Measurements from ENCODE around the gene SMARCD1.

The SMARCD1 gene

GRCh38 chr12:50105913-50106450 lies 20.8 kb downstream of the SMARCD1 start:
- DNase-seq: no peak

GRCh38 chr12:50106907-50107306 lies 21.8 kb downstream of the SMARCD1 start:
- no peak for DNase-seq

GRCh38 chr12:50107416-50108268 lies 22.5 kb downstream of the SMARCD1 start:
- DNase-seq: no peak

GRCh38 chr12:50109319-50109718 lies 24.2 kb downstream of the SMARCD1 start:
- DNase-seq: no peak

- peak; percentile 32 for DNase-seq
Measured at GRCh38 chr12:50110127-50110761, 25.1 kb downstream of the SMARCD1 start.

- DNase-seq: no peak
Measured at GRCh38 chr12:50110762-50111351, 25.7 kb downstream of the SMARCD1 start.

- DNase-seq: no peak
Measured at GRCh38 chr12:50111395-50111692, 26.2 kb downstream of the SMARCD1 start.

GRCh38 chr12:50111693-50112455 lies 26.7 kb downstream of the SMARCD1 start, which contains the start of gene COX14:
TSS of gene COX14 (plus strand) at chr12:50112236. CDS start at chr12:50120044, 7,808 bp downstream.
- DNase-seq: peak; percentile 100

GRCh38 chr12:50112456-50113218 lies 27.5 kb downstream of the SMARCD1 start:
- peak; percentile 75 for DNase-seq

- no peak for DNase-seq
Measured at GRCh38 chr12:50117057-50117622, 32.0 kb downstream of the SMARCD1 start.

GRCh38 chr12:50119387-50119786 lies 34.2 kb downstream of the SMARCD1 start:
- no peak for DNase-seq

GRCh38 chr12:50120521-50120920 lies 35.4 kb downstream of the SMARCD1 start:
- DNase-seq: no peak

GRCh38 chr12:50120953-50121352 lies 35.8 kb downstream of the SMARCD1 start:
- no peak for DNase-seq

GRCh38 chr12:50121641-50122040 lies 36.5 kb downstream of the SMARCD1 start:
- no peak for DNase-seq

- no peak for DNase-seq
Measured at GRCh38 chr12:50123203-50123602, 38.1 kb downstream of the SMARCD1 start.

GRCh38 chr12:50127546-50127945 lies 42.4 kb downstream of the SMARCD1 start:
- DNase-seq: no peak

- DNase-seq: no peak
Measured at GRCh38 chr12:50129290-50129689, 44.1 kb downstream of the SMARCD1 start.

- peak; percentile 79 for DNase-seq
Measured at GRCh38 chr12:50132505-50133135, 47.5 kb downstream of the SMARCD1 start.

GRCh38 chr12:50142993-50143392 lies 57.9 kb downstream of the SMARCD1 start:
- no peak for DNase-seq

GRCh38 chr12:50145439-50145838 lies 60.3 kb downstream of the SMARCD1 start:
- no peak for DNase-seq

GRCh38 chr12:50147281-50147680 lies 62.1 kb downstream of the SMARCD1 start:
- DNase-seq: no peak

Data from hematopoietic multipotent progenitor cell treated with erythropoietin and hydrocortisone succinate and interleukin-3 and kit ligand, for 4 days (in vitro differentiated cells).